Measurements from ENCODE around the gene IQCE. TPM values are rescaled to one million over a fixed set of nuclear protein-coding genes. Genes with fewer than 3 reads are reported as not detected.
"Not testable (repeated sequence)": the region's sequence is repeated elsewhere in the genome, so short reads cannot be mapped to it uniquely, and the experiment has no call there.

IQCE gene
- total RNA-seq, 2 donors from 2014 or later = 6.6 to 9.1 TPM

DNA sequence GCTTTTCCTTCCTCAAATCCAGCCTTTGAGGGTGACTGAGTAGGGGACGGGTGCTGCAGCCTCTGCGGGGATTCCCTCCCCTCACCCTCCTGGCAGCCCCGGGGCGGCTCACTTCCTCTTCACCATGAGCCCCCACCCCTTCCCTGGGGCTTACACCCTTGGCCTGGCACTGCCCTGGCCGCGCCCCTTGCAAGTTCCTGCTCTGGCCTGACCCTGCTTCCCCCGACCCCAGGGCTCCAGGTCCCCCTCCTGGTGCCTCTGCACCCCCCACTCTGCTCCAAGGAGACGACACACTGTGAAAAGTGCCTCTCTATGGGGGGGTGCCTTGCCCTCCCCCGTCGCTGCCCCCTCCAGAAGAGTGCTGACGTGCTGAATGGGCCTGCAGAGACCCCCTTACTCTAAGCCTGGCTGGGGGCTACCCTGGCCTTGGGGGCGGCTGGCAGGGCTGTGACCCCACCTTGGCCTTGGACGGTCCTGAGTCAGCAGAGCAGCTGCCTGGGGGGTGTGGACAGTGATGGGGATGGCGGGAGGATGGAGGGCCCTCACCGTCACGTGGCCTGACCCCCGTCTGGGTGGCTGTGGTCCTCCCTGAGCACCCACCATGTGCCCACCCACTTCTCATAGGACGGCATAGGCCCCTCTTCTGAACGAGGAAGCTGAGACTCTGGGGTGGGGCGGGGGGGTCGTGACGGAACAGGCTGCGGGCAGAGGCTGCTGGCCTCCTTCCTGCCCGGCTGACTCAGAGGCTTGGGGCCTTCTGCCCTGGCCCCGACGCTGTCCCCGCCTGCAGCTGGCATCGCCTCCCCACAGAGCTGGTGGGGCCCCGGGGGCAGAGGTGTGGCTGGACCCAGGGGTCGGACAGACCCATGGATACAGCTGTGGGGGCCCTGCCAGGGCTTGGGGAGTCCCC is 29.4 kb upstream of the IQCE start:
- Histone ChIP-seq H3K36me3 (peaks cover 12% of the 10 kb centered on the region), H3K9me3 (no peaks in the 10 kb centered on the region), H3K27ac (peak overlapping the region; percentile 63 to 66), H3K4me3 (no peak overlapping the region), H3K27me3 (no peaks in the 10 kb centered on the region), H3K4me1 (peaks cover 0 to 66% of the 10 kb centered on the region in 2 donors)
- no peak for DNase-seq (ENCODE audit: low spot score)
- TF ChIP-seq, protein P1, sequence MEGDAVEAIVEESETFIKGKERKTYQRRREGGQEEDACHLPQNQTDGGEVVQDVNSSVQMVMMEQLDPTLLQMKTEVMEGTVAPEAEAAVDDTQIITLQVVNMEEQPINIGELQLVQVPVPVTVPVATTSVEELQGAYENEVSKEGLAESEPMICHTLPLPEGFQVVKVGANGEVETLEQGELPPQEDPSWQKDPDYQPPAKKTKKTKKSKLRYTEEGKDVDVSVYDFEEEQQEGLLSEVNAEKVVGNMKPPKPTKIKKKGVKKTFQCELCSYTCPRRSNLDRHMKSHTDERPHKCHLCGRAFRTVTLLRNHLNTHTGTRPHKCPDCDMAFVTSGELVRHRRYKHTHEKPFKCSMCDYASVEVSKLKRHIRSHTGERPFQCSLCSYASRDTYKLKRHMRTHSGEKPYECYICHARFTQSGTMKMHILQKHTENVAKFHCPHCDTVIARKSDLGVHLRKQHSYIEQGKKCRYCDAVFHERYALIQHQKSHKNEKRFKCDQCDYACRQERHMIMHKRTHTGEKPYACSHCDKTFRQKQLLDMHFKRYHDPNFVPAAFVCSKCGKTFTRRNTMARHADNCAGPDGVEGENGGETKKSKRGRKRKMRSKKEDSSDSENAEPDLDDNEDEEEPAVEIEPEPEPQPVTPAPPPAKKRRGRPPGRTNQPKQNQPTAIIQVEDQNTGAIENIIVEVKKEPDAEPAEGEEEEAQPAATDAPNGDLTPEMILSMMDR (IDR thresholded peaks at IDR 0.05) = no peak

DNA sequence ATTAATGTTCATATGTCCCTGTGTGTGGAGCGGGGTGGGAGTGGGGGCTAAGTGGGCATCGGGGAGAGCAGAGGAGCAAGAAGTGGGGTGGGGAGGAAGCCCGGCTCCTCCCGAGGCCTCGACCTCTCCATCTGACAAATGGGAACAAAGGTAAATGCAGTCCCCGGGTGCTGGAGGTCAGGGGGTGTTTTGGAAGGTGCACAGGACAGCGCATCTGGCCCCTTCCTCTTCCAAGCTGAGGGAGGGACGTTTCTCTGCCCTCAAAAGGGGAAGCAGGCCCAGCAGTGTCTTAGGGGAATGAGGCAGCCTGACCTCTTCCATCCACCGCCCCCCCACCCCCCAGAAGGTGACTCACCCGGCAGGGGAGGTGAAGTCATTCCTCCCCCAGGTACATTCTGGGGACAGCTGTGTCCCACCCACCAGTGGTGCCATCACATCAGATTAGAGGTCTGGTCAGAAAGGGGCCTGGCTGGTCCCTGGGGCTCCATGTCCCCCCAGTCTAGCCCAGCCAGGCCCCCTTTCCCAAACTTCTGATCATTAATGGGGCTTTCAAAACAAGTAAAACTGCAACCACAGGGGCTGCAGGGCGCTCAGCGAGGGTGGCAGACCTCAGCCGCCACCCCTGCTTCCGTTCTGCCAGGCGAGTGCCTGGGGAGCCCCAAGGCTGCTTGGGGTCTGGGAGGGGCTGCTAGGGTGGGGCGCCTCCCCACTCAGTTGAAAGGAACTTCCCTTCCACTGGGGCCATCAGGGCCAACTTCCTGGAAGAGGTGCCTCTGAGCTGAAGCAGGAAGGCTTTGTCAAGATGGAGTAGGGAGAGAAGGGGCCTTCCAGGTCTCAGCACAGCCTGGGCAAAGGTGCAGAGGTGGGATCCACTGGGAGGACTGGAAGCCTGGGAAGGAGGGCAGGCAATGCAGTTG is 28.4 kb upstream of the IQCE start:
- H3K4me3 ChIP-seq = no peak overlapping the region
- TF ChIP-seq, protein P1 (IDR thresholded peaks at IDR 0.05) = no peak
- no peak for DNase-seq (ENCODE audit: low spot score)
- peaks cover 0 to 57% of the 10 kb centered on the region in 2 donors for H3K4me1 ChIP-seq
- H3K27me3 ChIP-seq = no peaks in the 10 kb centered on the region
- H3K36me3 ChIP-seq = peaks cover 12% of the 10 kb centered on the region
- H3K27ac ChIP-seq = peak overlapping the region; percentile 62 to 66
- no peaks in the 10 kb centered on the region for H3K9me3 ChIP-seq

DNA sequence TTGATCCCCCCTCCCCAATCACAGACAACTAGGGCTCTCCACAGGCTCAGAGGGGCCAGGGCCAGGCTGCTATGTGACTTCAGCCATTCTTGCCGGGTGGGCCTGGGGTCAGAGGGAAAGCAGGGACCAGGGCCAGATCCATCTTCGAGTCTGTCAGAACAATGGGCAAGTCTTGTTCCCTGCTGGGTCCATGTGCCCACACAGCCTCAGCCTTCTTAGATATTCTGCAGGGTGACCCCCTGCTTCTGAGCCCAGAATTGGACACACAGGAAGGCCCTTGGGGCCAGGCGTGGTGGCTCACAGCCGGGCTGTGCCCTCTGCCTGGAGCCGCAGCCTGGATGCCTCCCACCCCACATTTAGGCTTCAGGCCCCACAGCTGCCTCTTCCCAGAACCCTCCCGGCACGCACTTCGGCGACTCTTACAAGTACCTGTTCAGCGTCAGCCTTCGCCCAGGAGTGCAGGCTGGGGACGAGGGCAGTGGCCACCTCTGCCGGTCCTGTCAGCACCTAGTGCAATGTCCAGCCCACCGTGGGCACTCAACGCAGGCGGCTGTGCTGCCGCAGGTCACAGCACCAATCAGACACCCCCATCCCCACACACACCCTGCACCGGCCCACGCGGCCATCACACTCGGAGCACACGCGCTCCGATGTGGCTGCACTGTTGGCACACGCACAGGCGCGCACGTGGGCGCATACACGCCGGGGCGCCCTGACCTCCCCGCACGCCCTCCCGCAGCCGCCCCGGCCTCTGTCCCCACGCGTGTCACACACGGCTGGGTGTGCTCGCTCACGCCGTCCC is 27.6 kb upstream of the IQCE start:
- H3K27me3 ChIP-seq; H3K4me3 ChIP-seq; H3K9me3 ChIP-seq; DNase-seq (ENCODE audit: low spot score); H3K36me3 ChIP-seq: not testable (repeated sequence)
- peaks cover 0 to 51% of the 10 kb centered on the region in 2 donors for H3K4me1 ChIP-seq
- H3K27ac ChIP-seq = peak overlapping the region; percentile 16 to 66

DNA sequence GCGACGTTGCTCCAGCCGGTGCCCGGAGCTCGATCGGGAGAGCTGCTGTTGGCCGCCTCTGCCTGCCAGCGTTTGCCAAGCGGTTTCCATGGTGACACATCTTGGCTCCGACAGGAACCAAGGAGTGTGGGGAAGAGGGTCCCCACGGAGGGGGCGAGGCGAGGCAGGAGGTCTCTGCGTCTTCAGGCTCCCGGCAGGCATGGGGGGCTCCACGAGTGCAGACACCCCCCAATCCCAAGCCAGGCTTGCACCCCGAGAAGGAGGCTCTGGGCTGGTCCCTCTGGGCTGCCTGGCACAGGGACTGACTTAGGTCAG is 27.0 kb upstream of the IQCE start:
- H3K4me1 ChIP-seq = peaks cover 0 to 50% of the 10 kb centered on the region in 2 donors
- not testable (repeated sequence) for H3K36me3 ChIP-seq; H3K27me3 ChIP-seq; DNase-seq (ENCODE audit: low spot score); H3K9me3 ChIP-seq; H3K27ac ChIP-seq; H3K4me3 ChIP-seq

DNA sequence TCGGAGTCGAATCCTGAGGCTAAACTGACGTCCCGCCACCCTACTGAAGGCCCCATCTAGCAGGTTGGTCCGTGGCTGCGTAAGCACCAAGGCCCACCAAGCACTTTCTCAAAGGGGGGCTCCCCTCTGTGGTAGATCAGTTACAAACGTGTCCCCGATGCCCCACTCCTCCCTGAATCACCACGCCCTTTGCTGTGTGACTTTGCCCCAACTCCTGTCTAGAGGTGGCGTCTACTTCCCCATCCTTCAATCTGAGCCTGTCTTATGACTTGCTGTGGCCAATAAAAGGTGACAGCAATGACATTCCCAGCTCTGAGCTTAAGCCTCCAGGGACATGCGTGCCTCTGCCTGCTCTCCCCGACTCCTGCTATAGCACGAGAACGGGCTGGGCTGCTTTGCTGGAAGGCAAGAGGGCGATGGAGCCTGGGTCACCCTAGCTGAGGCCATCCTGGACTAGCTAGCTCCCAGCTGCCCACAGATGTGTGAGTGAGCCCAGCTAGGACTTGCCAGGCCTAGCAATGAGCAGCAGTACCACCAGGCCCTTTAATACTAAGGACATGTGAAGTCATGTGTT is 26.5 kb upstream of the IQCE start:
- not testable (repeated sequence) for H3K36me3 ChIP-seq; DNase-seq (ENCODE audit: low spot score); H3K27ac ChIP-seq; H3K4me3 ChIP-seq; H3K27me3 ChIP-seq; H3K9me3 ChIP-seq
- peaks cover 0 to 45% of the 10 kb centered on the region in 2 donors for H3K4me1 ChIP-seq

DNA sequence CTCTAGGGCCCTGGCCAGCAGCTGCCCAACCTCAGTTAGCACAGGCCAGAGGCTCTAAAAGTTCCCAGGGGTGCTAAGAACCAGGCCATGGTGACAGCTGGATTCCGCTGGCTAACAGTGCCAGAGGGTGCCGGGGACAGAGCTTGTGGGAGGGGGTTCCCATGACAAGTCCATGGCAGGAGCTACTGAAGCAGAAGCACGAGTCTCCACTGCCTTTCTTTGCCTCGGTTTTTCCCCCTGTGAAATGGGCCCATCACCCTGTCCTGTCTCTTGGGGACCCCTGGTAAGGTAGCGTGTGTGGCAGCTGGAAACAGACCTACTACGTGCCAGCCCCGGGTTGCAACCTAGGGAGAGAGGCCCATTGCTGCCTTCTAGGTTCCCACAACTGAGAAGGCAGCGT is 26.0 kb upstream of the IQCE start:
- H3K36me3 ChIP-seq; H3K27ac ChIP-seq; H3K4me3 ChIP-seq; DNase-seq (ENCODE audit: low spot score); H3K27me3 ChIP-seq; H3K9me3 ChIP-seq: not testable (repeated sequence)
- H3K4me1 ChIP-seq = peaks cover 0 to 40% of the 10 kb centered on the region in 2 donors

DNA sequence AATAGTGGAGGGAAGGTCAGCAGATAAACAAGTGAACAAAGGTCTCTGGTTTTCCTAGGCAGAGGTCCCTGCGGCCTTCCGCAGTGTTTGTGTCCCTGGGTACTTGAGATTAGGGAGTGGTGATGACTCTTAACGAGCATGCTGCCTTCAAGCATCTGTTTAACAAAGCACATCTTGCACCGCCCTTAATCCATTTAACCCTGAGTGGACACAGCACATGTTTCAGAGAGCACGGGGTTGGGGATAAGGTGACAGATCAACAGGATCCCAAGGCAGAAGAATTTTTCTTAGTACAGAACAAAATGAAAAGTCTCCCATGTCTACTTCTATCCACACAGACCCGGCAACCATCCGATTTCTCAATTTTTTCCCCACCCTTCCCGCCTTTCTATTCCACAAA is 25.2 kb upstream of the IQCE start:
- DNase-seq (ENCODE audit: low spot score); H3K36me3 ChIP-seq; H3K27ac ChIP-seq; H3K4me3 ChIP-seq; H3K27me3 ChIP-seq; H3K9me3 ChIP-seq: not testable (repeated sequence)
- peaks cover 0 to 32% of the 10 kb centered on the region in 2 donors for H3K4me1 ChIP-seq

DNA sequence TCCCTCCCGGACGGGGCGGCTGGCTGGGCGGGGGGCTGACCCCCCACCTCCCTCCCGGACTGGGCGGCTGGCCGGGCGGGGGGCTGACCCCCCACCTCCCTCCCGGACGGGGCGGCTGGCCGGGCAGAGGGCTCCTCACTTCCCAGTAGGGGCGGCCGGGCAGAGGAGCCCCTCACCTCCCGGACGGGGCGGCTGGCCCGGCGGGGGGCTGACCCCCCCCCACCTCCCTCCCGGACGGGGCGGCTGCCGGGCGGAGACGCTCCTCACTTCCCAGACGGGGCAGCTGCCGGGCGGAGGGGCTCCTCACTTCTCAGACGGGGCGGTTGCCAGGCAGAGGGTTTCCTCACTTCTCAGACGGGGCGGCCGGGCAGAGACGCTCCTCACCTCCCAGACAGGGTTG is 24.6 kb upstream of the IQCE start:
- not testable (repeated sequence) for H3K27me3 ChIP-seq; DNase-seq (ENCODE audit: low spot score); H3K9me3 ChIP-seq; H3K27ac ChIP-seq; H3K4me3 ChIP-seq
- Histone ChIP-seq H3K36me3 (peaks cover 15% of the 10 kb centered on the region), H3K4me1 (peaks cover 0 to 26% of the 10 kb centered on the region in 2 donors)

DNA sequence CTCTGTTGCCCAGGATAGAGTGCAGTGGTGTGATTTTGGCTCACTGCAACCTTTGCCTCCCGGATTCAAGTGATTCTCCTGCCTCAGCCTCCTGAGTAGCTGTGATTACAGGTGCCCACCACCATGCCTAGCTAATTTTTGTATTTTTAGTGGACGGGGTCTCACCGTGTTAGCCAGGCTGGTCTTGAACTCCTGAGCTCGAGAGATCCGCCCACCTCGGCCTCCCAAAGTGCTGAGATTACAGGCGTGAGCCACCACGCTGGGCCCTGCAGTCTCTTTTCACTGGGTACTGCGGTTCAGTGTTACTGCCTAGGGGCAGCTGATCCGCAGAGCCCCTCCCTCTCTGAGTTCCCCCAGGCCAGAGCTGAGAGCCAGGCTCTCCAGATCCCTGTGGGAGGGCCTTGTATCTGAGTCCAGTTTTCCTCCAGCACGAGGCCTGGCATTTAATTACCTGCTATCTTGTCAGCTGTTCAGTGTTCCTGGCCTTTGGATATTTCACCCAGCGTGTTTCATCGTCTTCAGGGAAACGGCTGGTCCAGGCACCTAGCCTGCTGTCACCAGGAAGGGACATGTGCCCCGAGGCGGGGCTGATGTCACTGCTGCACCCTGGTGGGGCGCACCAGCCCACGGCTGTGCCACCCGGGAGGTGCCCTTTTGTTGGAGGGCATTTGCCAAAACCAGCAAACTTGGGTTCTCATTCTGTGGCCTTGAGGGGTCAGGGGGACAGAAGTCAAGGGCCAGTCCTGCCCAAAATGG is 22.7 kb upstream of the IQCE start:
- H3K9me3 ChIP-seq; H3K27me3 ChIP-seq; DNase-seq (ENCODE audit: low spot score); H3K4me1 ChIP-seq; H3K27ac ChIP-seq; H3K4me3 ChIP-seq: not testable (repeated sequence)
- H3K36me3 ChIP-seq = peaks cover 32% of the 10 kb centered on the region

Data from right atrium auricular region (tissue), 2 donors.